SK-MEL-5 (cell line): ENCODE results near the gene REN. TPM values are rescaled to one million over a fixed set of nuclear protein-coding genes. Genes with fewer than 3 reads are reported as not detected.
A peak's percentile ranks its signal among the peaks of the same experiment; 100 is the strongest.

Source experiments
- DNase-seq: peaks from one replicate; pipeline ENCODE4 v3.0.0-alpha.2; 2016; ENCODE audit warnings: low read depth, low spot score
- in situ Hi-C: cut with HindIII; loops from 2 replicates; pipeline ENCODE4 v1.10.0; 2016; ENCODE audit warnings: low sequenced_read_pairs, high pct_unique_total_duplicates, low pct_unique_long_range_greater_than_20kb
- total RNA-seq: library from RNA; depleted of rRNA; stranded (reverse); fragments of >200 nt; shearing (Covaris generic); gene quantifications from 2 replicates; pipeline ENCODE4 v1.2.3, GENCODE V29; 2014

REN gene
- total RNA-seq, 1 experiment from 2014 or later = not detected

DNA sequence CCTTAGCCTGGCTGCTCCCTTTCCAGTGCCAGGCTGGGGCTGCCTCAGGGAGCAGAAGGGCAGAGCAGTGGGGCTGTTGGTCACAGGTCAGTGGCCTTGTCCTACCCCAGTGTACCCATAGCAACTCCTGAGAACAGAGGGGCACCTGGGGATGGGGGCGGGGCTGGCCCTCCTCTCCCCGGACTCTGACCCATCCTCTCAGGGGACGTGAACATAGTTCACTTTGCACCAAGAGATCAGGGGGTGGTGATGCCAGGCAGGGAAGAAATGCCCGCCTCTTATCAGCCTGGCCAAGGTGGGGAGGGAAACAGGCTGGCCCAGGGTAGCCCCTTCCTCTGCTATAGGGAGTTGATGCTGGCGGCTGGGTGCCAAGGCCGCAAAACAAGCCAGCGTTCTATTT is 19.2 kb downstream of the REN start:
- DNase-seq = no peak
- in situ Hi-C loops = no loop called here

- no peak for DNase-seq
- in situ Hi-C loops = no loop called here
Measured at GRCh38 chr1:204146309-204146708, 19.8 kb downstream of the REN start.

- in situ Hi-C loops = no loop called here
- no peak for DNase-seq
Measured at GRCh38 chr1:204145033-204145504, 21.1 kb downstream of the REN start.

GRCh38 chr1:204143276-204144041 is 22.7 kb downstream of the REN start:
- in situ Hi-C loops = no loop called here
- no peak for DNase-seq

GRCh38 chr1:204142032-204142974 is 23.8 kb downstream of the REN start:
- in situ Hi-C loops = no loop called here

DNA sequence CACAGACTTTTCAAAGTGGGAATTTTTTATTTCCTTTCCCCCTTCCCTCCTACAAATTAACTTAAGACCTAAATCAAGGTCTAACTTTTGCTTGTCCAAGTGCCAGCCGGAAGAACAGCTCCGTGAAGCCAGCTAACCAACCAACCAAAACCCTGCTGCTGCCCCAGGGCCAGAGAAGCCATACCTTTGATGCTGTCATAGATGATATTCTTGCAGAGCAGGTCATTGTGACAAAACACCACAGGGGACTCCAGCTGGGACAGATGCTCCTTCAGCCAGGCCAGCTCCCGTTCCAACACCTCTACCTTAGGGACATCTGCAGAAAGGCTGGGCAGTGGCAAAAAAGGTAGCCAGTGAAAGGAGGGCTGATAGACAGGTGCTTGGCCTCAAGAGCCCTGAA is 25.0 kb downstream of the REN start:
- in situ Hi-C loops = no loop called here
- DNase-seq = no peak

More at GRCh38 chr1:204142032-204142974, 23.8 kb downstream of the REN start:
- DNase-seq = no peak

GRCh38 chr1:204139952-204140351 is 26.2 kb downstream of the REN start:
- DNase-seq = no peak
- in situ Hi-C loops = no loop called here

DNA sequence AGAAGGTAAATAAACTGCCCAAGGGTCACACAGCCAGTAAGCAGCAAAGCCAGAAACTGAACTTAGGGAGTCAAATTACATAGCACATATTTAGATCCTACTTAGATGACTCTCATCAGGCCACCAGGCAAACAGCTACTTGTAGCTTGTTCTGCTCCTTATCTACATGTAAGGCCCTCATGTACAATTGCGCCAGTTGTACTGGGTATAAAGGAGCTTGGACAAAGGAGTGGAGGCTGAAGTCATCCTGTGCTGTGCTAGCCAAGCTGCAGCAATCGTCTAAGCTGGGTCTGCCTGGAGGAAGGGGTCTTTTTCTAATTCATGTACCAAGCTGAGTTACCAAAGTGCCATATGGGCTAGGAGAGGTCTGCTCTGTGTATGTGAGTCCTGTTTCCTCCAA is 27.0 kb downstream of the REN start:
- no peak for DNase-seq
- in situ Hi-C loops = no loop called here

GRCh38 chr1:204136814-204137213 is 29.3 kb downstream of the REN start:
- DNase-seq = no peak
- in situ Hi-C loops = no loop called here

DNA sequence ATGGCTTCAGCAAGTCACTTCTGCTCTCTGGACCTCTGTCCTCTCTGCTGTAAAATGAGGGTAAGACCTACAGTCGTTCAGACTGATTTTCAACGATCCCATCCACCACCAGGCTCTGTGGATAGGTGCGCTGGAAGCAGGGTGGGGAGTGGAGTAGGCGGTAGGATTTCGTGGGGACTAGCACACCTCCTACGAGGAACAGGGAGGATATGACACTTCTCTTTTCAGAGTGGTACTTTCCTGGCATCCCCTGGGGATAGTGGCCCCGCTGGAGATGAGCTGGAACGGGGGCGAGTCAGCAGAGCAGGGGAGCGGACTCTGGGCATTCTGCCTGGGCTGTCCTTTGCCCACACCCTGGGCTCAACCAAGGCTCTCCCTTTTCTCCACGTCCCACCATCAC is 32.0 kb downstream of the REN start:
- in situ Hi-C loops = no loop called here
- DNase-seq = no peak

GRCh38 chr1:204132718-204133117 is 33.4 kb downstream of the REN start:
- DNase-seq = no peak
- in situ Hi-C loops = no loop called here

DNA sequence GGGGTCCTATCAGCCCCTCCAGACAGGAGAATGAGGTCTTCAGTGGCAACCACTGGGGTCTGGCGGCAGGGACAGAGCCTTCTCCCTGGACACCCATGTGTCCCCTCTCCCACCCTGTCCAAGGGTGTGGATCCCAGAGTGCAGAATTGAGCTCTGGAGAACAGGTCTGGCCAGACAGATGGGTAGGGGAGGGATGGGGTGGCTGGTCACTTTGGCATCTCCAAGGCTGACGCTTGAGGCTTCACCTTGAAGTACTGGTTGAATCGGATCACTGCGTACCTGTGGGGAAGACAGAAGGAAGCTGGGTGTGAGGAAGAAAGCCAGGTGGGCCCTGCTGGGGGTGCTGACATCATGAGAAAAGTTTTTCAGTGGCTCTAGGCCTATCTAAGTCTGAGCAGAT is 34.2 kb downstream of the REN start:
- DNase-seq = no peak
- in situ Hi-C loops = no loop called here

DNA sequence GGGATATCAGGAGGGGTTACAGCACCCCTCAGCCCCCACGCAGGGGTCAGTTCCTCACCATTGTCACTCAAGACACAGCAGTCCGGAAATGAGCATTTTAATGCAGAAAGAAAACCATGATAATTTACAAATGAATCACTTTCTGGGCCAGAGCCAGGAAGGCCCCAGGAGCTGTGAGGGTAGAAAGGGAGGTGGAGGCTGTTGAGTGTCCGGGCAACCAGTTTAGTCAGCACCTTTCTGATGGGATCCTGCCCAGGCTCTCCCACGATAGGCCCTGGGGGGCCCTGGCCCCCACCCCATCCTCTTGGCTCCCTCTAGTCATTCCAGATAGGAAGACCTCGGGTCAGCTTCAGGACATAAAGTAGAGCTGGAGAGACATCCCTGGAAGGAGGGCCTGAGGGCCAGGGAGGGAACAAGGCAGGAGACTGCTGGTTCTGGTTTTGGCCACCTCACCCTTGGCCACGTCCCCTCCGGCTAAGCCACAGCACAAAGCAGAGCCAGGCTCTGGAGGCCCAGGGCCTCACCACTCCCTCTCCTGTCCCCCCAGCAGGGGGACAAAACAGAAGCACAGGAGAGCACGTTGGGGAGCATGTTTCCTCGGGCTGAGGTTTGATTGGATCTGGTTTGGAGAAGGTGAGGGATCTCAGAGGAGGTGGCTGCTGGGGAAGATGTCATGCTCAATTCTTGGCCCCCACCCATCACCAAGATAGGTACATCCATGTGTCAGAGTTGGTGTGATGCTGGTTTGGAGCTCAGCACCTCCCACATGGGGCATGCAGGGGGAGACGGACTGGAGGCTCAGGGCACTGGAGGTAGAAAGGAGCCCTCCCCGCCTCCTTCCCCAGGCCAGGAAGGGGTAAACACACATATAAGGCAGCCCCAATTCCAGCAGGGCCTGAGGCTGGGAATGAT is 34.9 kb downstream of the REN start:
- DNase-seq = no peak
- in situ Hi-C loops = no loop called here

GRCh38 chr1:204130178-204130577 is 36.0 kb downstream of the REN start:
- no peak for DNase-seq
- in situ Hi-C loops = no loop called here

DNA sequence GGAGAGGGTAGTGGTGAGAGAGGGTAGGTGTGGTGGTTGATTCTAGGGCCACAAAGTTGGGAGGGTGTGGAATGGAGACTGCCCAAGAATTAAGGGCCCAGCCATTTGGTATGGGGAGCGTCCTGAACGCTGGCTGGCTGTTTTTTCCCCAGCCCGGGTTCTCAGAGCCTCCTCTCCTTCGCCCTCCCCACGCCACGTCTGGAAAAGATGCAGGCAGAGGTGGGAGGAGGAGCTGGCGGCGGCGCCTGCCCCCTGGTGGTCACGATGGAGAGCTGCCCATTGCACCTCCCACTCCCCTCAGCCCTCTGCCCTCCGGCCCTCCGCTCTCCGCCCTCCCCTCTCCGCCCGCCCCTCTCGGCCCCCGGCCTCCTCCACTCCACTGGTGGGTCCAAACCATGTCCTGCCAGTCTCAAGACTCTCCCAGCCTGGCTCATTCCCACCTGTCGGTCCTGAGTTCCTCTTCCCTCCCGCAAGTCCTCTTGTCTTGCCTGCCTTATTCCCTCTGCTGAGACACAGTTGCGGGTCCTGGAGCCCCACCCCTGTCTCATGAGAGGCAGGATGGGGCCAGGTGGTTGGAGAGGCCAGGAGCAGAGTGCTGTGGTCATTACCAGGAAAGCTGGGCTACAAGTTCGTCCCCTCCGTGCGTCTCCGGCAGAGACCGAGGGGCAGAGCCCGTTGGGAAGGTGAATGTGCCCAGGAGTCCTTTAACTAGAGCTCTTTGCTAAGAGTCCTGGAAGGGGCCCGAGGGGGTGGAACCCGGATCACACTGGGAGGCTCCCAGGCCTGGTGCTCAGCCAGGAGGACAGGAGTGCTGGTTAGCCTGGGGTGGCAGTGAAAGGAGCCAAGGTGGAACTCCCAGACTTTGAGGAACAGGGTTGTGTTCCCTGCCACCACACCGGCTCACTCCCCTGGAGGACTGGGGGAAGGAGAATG is 36.9 kb downstream of the REN start:
- in situ Hi-C loops = no loop called here
- DNase-seq = peak; percentile 70

GRCh38 chr1:204128464-204128963 is 37.6 kb downstream of the REN start:
- DNase-seq = no peak
- in situ Hi-C loops = no loop called here
